ENCODE results near the gene TVP23A.

GRCh38 chr16:10762336-10763016, 56.1 kb downstream of the TVP23A start:
- TF ChIP-seq POLR2A (IDR thresholded peaks at IDR 0.05; ENCODE audit: low read depth, low read length) = no peak
- no peak for TF ChIP-seq POLR2AphosphoS5 (IDR thresholded peaks at IDR 0.05; ENCODE audit: low read depth, low read length)
- TF ChIP-seq SPI1 (IDR thresholded peaks at IDR 0.05; ENCODE audit: low read depth, low read length) = no peak
